Measurements from ENCODE around the gene SLC10A7.

DNA sequence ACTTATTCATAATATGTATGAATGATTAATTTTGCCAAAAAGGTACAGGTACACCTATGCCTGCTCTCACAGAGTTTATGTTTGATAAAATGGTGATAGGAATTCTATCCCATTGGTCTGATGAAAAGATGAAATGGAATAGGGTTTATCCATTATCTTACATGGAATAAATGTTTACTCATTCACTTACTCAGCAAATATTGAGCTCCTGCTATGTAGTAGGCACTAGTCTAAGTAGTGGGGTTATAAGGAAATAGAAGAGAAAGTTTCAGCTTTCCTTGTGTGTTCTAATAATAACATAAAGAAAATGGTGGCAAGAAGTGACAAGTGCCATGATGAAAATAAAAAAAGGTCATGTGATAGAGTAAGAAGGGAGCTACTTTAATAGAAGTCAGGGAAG, 12.4 kb upstream of the SLC10A7 start:
- TF ChIP-seq EP300 (IDR thresholded peaks at IDR 0.05) (no peak), POLR2A (IDR thresholded peaks at IDR 0.05) (no peak), CTCF (IDR thresholded peaks at IDR 0.05) (no peak)
